ENCODE data around the gene TEX44. TPM values are rescaled to one million over a fixed set of nuclear protein-coding genes. Genes with fewer than 3 reads are reported as not detected.

TEX44 gene
- total RNA-seq, 3 donors from 2014 or later: not detected

DNA sequence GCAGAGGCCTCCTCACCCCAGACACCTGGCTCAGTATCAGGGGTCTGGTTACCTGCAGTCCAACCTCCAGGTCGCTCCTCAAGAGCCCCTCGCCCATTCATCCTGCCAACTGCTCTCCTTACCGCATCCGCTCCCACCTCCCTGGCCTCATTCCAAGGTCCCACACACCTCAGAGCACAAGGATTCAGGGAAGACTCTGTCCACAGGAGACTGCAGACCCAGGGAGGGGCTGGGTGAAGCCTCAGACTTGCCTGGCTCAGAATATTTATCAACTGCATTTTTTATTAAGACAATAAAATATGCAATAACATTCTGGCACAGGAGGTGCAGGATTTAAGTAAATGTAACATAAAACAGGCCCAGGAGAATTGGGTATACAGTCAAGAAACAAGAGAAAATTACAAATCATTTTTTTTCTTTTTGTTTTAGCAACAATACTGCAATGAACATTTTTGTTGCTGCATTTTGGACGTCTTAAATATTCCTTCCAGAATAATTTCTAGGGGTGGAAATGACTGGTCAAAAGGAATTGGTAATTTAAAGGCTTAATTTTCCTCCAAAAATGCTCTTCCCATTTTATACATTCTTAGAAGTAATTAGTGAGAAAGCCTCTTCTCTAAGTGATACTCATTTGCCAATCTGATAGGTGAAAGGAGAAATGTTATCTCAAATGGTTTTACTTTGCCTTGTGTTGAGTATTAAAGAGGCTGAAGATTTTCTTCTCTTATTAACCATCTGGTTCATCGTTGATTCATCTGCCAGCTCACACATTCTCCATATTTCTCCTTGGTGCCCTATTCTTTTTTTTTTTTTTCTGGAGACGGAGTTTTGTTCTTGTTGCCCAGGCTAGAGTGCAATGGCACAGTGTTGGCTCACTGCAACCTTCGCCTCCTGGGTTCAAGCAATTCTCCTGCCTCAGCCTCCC lies 42.5 kb downstream of the TEX44 start:
- no peak for DNase-seq (ENCODE audit: low spot score in 2 of 2)
- Histone ChIP-seq H3K4me1 (no peaks in the 10 kb centered on the region), H3K4me3 (no peak overlapping the region), H3K9me3 (no peaks in the 10 kb centered on the region), H3K27ac (peak overlapping the region; percentile 29 to 76), H3K36me3 (no peaks in the 10 kb centered on the region), H3K27me3 (no peaks in the 10 kb centered on the region)
- TF ChIP-seq POLR2A (IDR thresholded peaks at IDR 0.05) (no peak), POLR2AphosphoS5 (IDR thresholded peaks at IDR 0.05) (no peak)
- TF ChIP-seq, protein P1, sequence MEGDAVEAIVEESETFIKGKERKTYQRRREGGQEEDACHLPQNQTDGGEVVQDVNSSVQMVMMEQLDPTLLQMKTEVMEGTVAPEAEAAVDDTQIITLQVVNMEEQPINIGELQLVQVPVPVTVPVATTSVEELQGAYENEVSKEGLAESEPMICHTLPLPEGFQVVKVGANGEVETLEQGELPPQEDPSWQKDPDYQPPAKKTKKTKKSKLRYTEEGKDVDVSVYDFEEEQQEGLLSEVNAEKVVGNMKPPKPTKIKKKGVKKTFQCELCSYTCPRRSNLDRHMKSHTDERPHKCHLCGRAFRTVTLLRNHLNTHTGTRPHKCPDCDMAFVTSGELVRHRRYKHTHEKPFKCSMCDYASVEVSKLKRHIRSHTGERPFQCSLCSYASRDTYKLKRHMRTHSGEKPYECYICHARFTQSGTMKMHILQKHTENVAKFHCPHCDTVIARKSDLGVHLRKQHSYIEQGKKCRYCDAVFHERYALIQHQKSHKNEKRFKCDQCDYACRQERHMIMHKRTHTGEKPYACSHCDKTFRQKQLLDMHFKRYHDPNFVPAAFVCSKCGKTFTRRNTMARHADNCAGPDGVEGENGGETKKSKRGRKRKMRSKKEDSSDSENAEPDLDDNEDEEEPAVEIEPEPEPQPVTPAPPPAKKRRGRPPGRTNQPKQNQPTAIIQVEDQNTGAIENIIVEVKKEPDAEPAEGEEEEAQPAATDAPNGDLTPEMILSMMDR (IDR thresholded peaks at IDR 0.05): no peak
- intact Hi-C loops (cut with DNase I; ENCODE audit: low total_unique reads): no loop called here

DNA sequence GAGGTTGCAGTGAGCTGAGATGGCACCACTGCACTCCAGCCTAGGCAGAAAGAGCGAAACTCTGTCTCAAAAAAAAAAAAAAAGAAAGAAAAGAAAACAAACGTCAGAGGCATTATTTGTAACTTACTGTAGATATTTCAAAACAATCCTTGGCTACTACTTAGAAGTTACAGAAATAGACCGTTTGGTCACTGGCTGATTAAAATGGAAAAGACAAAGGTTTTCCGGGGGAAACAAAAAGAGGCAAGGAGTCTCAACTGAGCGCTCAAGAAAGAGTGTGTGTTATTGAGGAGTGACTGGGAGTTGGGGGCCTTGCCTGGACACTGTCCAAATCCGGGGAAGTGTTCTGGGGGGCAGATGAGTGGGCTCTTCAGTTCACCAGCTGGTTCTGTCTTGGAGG lies 47.6 kb downstream of the TEX44 start:
- Histone ChIP-seq H3K4me3 (no peak overlapping the region), H3K27ac (peak overlapping the region; percentile 89), H3K27me3 (no peaks in the 10 kb centered on the region), H3K36me3 (no peaks in the 10 kb centered on the region), H3K9me3 (no peaks in the 10 kb centered on the region), H3K4me1 (peaks cover 10 to 18% of the 10 kb centered on the region in 2 donors)
- DNase-seq (ENCODE audit: low spot score in 2 of 2): no peak
- no peak for TF ChIP-seq POLR2AphosphoS5 (IDR thresholded peaks at IDR 0.05)
- no peak for TF ChIP-seq POLR2A (IDR thresholded peaks at IDR 0.05)
- TF ChIP-seq, protein P1 (IDR thresholded peaks at IDR 0.05): no peak
- intact Hi-C loops (cut with DNase I; ENCODE audit: low total_unique reads): no loop called here

DNA sequence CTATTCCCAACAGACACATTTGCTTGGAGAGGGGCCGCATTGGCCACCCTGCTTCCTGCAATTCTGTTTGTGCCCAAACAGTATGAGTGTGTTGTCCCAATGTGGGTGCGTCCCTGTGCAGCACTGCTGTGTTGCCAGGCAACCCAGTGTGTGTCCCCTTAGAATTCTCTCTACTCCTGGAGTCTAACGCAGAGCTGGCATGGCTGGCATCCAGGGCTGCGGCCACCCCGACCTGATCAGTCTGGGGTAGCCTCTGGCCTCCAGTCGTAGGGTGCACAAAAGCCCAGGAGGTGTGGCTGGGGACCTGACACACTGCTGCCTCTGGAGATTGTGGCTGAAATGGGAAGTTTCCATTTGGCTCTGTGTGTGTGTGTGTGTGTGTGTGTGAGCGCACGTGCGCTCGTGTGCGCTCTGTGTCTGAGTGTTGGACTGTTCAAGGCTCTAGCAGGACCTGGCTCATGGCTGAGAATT lies 48.0 kb downstream of the TEX44 start:
- intact Hi-C loops (cut with DNase I; ENCODE audit: low total_unique reads): no loop called here
- DNase-seq (ENCODE audit: low spot score in 2 of 2): peak; percentile 69 to 75
- H3K4me1 ChIP-seq: peaks cover 10 to 18% of the 10 kb centered on the region in 2 donors
- no peaks in the 10 kb centered on the region for H3K9me3 ChIP-seq
- no peaks in the 10 kb centered on the region for H3K36me3 ChIP-seq
- peak overlapping the region; percentile 88 to 89 for H3K27ac ChIP-seq
- no peak overlapping the region for H3K4me3 ChIP-seq
- peak in 1 of 3 donors; percentile 34 for TF ChIP-seq POLR2AphosphoS5 (IDR thresholded peaks at IDR 0.05)
- TF ChIP-seq POLR2A (IDR thresholded peaks at IDR 0.05): no peak
- TF ChIP-seq, protein P1 (IDR thresholded peaks at IDR 0.05): peak in 1 of 3 donors; percentile 21
- H3K27me3 ChIP-seq: no peaks in the 10 kb centered on the region

DNA sequence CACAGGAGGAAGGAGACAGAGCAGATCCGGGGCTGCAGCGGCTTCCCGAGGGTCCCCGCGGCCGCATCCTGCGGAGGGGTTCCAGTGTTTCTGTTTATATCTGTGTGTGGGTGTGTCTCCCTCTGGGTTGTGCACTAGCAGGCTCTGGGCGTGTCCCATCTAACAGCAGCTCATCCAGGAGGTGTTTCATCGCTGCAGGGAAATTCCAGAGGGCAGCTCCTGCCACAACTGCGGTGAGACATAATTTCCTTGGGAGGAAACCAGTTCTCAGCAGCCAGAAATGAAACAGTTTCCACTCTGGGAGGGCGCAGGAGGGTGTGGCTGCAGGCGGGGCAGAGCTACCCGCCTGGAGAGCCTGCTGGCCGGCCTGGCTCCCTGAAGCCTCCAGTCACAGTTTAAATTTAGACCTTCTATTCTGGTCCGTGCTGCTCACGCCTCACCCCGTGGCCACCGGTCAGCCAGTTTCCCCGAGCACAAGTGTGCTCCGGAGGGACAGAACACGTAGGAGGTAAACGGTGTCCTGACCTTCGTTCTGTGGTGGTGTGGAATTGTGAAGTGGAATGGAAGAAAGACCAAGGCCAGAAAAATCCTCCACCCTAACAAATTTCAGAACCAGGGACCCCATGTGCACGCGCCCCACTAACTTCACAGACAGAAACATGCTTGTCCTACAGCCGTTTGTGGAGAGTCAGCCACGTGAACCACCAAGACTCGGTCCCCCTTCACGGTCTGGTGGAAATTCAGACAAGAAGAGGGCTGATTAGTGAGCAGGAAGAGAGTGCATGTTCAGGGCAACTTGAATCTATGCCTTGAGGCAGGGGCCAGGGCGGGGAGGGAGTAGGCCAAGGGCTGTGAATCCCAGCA lies 50.2 kb downstream of the TEX44 start:
- Histone ChIP-seq H3K4me1 (peaks cover 10 to 18% of the 10 kb centered on the region in 2 donors), H3K27ac (peak overlapping the region; percentile 93 to 97), H3K27me3 (no peaks in the 10 kb centered on the region), H3K9me3 (no peaks in the 10 kb centered on the region), H3K4me3 (peak overlapping the region in 2 of 3 donors; percentile 40 to 60), H3K36me3 (no peaks in the 10 kb centered on the region)
- peak; percentile 60 to 86 (median 67) for TF ChIP-seq POLR2AphosphoS5 (IDR thresholded peaks at IDR 0.05)
- TF ChIP-seq POLR2A (IDR thresholded peaks at IDR 0.05): peak; percentile 12
- TF ChIP-seq, protein P1 (IDR thresholded peaks at IDR 0.05): peak in 1 of 3 donors; percentile 7
- intact Hi-C loops (cut with DNase I; ENCODE audit: low total_unique reads): no loop called here
- DNase-seq (ENCODE audit: low spot score in 2 of 2): peak; percentile 90 to 94

Data from breast epithelium (tissue), 4 donors.